NCI-H82 (cell line): ENCODE data around the gene PLXNA4.

Experiments
- DNase-seq: peaks from one replicate; lab custom pipeline; 2025; lab: John Stamatoyannopoulos, UW

PLXNA4 gene

DNA sequence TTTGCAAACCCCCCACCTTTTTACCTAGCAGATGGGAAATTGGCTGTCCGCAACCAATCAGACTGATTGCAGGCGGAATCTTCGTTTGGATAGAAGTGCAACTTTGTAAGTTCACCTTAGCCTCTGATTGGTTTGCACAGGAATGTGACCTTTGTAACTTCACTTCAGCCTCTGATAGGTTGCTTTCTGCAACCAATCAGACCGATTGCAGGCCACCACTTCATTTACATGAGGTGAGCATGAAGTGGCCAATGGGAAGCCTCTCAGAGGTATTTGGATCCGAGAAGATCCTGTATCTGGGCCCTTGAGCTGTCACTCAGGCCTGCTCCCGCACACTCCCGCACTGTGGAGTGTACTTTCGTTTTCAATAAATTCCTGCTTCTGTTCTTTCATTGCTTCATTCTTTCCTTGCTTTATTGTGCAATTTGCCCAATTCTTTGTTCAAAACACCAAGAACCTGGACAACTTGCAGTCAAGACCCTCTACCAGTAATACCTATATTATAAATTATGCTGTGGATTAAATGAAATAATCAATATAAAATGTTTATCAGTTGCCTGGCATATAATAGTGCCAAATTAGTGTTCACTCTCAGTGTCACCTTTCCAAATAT, 491.4 kb downstream of the PLXNA4 start:
- DNase-seq: no peak

- DNase-seq: no peak
Observed at GRCh38 chr7:132083537-132084123, 492.6 kb downstream of the PLXNA4 start.

DNA sequence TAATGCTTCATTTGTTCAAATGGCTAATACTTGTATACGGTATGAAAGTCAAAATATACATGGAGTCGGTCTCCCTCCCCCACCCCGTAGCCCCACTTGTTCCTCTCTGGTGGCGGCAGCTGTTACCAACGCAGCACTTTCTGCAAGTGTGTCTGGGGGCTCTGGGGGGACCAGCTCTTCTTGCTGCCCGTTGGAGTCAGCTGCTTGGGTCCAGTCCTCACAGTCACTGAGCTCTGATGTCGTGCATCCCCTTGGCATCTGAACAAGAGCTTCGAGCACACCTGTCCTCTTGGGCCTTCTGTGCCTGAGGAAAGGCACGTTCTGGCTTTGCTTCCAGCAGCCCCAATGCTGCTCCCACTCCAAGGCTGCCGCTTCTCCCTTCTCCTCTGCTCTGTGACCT, 493.1 kb downstream of the PLXNA4 start:
- peak; percentile 45 for DNase-seq

DNA sequence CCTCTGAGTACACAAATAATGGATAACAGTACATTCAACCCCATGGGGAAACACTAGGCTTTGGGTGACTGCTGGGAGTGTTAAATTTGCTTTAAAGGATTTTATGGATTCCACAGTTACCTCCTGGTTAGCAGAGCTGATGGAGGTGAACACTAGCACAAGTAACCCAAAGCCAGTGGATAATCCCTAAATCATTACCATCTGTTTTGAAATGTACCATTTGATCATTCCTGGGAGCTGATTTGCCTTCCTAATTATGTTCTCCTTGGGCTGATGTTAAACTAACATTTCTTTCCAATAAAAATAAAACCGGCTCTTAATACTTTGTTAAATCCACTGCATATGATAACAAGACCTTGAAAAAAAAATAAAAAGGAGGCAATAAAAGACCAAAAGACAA, 493.9 kb downstream of the PLXNA4 start:
- DNase-seq: peak; percentile 77

- no peak for DNase-seq
Observed at GRCh38 chr7:132081686-132082085, 494.6 kb downstream of the PLXNA4 start.

DNA sequence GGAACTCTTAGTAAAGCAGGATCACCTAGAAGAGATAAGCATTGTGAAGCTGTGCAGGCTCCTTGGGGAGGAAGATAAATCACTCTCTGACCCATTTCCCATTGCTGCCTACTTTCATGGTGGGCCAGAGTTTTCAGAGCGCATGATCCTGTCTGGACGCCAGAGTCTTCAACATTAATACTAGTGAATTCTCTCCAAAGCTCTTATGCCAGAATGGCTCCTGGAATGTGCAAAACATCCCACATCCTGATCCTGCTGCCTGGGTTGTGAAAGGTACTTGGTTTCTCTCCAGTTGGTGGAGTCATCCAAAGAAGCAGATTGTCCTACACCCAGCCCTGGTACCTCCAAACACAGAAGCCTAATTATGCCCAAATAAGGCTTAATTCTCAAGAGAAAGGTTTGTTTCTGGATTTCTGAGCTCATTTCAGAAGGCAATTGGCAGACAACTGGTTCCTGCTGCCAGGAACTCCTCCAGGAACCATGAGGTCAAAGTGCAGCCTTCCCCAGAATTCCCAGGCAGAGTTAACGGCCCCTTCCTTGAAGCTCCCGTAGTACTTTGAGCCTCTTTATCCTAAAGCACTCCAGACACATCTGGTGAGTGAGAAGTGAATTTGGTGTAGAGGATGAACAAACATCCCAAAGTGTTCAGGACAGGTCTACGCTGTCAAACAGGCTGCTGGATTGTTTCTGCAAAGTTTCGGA, 495.2 kb downstream of the PLXNA4 start:
- DNase-seq: no peak

GRCh38 chr7:132080467-132080866, 495.8 kb downstream of the PLXNA4 start:
- DNase-seq: no peak

- no peak for DNase-seq
Observed at GRCh38 chr7:132078891-132079735, 497.2 kb downstream of the PLXNA4 start.

GRCh38 chr7:132077971-132078685, 498.1 kb downstream of the PLXNA4 start:
- DNase-seq: peak; percentile 50

DNA sequence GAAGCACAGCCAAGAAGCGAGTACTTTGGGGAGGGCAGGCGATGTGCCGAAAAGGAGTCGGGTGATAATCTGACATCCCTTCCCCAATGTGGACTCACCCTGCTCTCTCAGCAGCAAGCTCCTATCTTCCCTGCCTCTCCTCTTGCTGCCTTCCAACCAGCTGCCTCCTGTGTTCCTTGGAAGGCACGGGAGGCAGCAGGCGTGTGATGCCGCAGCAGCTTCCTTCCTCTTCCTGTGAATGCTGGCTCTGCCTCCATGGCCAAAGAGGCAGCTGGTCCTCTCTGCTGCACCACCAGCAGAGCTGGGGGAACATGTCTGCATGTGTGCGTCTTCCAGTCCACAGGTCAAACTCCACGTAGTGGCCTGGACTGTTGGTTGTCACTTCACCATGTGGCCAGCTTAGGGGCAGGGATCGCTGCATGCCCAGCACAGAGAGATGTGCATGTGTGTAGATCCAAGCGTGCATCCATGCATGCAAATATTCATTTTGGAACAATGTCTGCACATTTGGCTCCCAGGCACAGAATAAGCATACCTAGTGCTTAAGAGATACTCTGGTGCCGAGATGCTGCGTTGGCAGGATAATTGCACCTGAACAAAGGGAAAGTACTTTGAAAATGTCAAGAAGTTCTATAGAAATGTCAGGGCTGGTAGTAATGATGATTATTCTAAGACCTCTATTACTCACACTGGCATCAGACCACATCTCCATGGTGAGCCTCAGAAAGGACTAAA, 499.8 kb downstream of the PLXNA4 start:
- no peak for DNase-seq

DNA sequence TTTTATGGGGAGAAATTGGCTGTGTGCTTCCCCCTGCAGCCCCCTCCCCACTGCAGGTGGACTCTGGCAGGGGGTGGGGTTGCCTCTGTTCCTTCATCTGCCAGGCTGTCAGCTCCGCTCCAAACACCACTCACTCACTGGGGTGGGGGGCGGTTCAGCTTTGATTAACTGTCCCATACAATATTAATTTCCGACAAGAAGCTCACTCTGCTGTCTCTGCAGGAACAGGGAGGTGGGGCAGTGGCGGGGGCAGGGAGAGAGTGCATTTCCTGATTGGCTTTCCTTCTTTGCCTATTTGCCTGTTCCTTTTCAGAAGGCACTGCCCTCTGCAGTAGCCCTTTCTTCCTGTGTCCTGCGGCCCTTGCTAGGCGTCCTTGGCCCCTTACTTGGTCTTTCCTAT, 500.8 kb downstream of the PLXNA4 start:
- DNase-seq: peak; percentile 55

DNA sequence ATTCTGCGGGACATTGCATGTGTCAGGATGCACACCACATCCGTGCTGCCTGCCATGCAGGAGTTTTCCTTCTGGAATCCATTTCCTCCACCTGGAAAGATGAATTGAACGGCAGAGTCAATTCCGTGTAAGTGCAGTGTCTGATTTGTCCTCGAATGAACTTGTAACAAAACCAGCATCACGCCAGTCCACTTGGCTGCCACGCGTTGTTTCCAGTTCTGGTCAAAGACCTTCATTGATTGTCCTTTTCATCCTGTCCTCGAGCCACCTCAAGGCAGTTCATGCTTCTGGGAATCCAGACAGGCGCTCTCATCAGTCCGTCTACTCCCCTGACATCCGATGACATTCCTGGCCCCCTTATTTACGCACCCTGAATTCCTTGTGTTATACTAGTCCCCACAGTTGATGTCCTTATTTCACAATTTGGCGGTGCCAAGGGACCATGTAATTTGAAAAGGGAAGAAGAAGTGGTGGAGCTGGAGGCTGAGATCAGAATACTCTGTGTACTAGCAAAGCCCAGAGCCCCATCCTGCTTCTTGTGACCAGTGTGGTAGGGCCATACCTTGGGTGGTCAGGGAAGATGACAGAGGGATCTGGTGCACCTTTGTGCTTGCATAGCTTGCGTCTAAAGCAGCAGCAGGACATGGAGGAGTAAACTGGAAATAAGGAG, 502.2 kb downstream of the PLXNA4 start:
- DNase-seq: no peak
